Activated CD4-positive, alpha-beta T cell treated with anti-CD3 and anti-CD28 coated beads for 48 hours (primary cell): Measurements from ENCODE around the gene KDM4F.
A peak's percentile ranks its signal among the peaks of the same experiment; 100 is the strongest.
"Not testable (repeated sequence)": the region's sequence is repeated elsewhere in the genome, so short reads cannot be mapped to it uniquely, and the experiment has no call there.

Experiments used
- DNase-seq: peaks from one replicate; pipeline ENCODE4 v3.0.0-alpha.2; 2020

KDM4F gene

GRCh38 chr11:95049122-95049521 is at the start of gene KDM4F:
KDM4F (plus strand) TSS chr11:95049422.
- not testable (repeated sequence) for DNase-seq

- DNase-seq: no peak
These were observed 45.5 kb upstream of the KDM4F start for GRCh38 chr11:95003716-95004115.

GRCh38 chr11:95005642-95006041 is 43.6 kb upstream of the KDM4F start:
- DNase-seq: no peak

- no peak for DNase-seq
These were observed 37.8 kb upstream of the KDM4F start for GRCh38 chr11:95011376-95011775.

GRCh38 chr11:95014184-95014821 is 34.9 kb upstream of the KDM4F start:
- DNase-seq: no peak

GRCh38 chr11:95016139-95016538 is 33.1 kb upstream of the KDM4F start:
- no peak for DNase-seq

- DNase-seq: not testable (repeated sequence)
These were observed 27.8 kb upstream of the KDM4F start for GRCh38 chr11:95021468-95021867.

- no peak for DNase-seq
These were observed 24.3 kb upstream of the KDM4F start, which contains the start of gene KDM4E for GRCh38 chr11:95024958-95025357. KDM4E (plus strand) TSS chr11:95025258; CDS start chr11:95025558, 300 bp downstream.

- not testable (repeated sequence) for DNase-seq
These were observed 23.6 kb upstream of the KDM4F start for GRCh38 chr11:95025594-95025993.

- no peak for DNase-seq
These were observed 20.9 kb upstream of the KDM4F start for GRCh38 chr11:95028357-95028756.

- no peak for DNase-seq
These were observed 16.2 kb upstream of the KDM4F start for GRCh38 chr11:95033051-95033450.

- DNase-seq: no peak
These were observed 13.9 kb upstream of the KDM4F start for GRCh38 chr11:95035316-95035715.

GRCh38 chr11:95037356-95038035 is 11.7 kb upstream of the KDM4F start:
- DNase-seq: peak; percentile 20

- DNase-seq: no peak
These were observed 7.0 kb upstream of the KDM4F start for GRCh38 chr11:95042239-95042638.

- DNase-seq: no peak
These were observed 6.3 kb upstream of the KDM4F start for GRCh38 chr11:95042906-95043305.

GRCh38 chr11:95044010-95044409 is 5.2 kb upstream of the KDM4F start:
- DNase-seq: no peak

- no peak for DNase-seq
These were observed 3.4 kb upstream of the KDM4F start for GRCh38 chr11:95045812-95046211.

- no peak for DNase-seq
These were observed 1.5 kb downstream of the KDM4F start for GRCh38 chr11:95050595-95051202.

GRCh38 chr11:95054356-95054755 is 5.1 kb downstream of the KDM4F start:
- no peak for DNase-seq

- no peak for DNase-seq
These were observed 6.2 kb downstream of the KDM4F start for GRCh38 chr11:95055283-95055897.

- DNase-seq: no peak
These were observed 8.7 kb downstream of the KDM4F start for GRCh38 chr11:95057959-95058358.

- DNase-seq: no peak
These were observed 9.4 kb downstream of the KDM4F start for GRCh38 chr11:95058621-95059020.

- DNase-seq: no peak
These were observed 9.8 kb downstream of the KDM4F start for GRCh38 chr11:95059046-95059445.

- no peak for DNase-seq
These were observed 16.1 kb downstream of the KDM4F start for GRCh38 chr11:95065336-95065735.
